DOHH2 (cell line): ENCODE measurements around the gene SCO1.

Experiments used
- H3F3A ChIP-seq: fragments of 200-600 bp; sonication (generic), shearing (Covaris generic); 2 replicates; pipeline ENCODE4 v1.6.0; 2016; ENCODE audit warnings: antibody characterized with exemption, mild to moderate bottlenecking; ENCODE audit not compliant: control insufficient read depth, insufficient read depth
- H3K27ac ChIP-seq: fragments of 200-600 bp; sonication (generic); 2 replicates; pipeline ENCODE4 v1.5.1; 2014; ENCODE audit warnings: low read depth, mild to moderate bottlenecking, low read length, moderate library complexity
- H3K27me3 ChIP-seq: fragments of 200-600 bp; sonication (generic); 2 replicates; pipeline ENCODE4 v1.6.1; 2014; ENCODE audit warnings: mild to moderate bottlenecking, low read length, mixed read lengths; ENCODE audit not compliant: control insufficient read depth
- H3K36me3 ChIP-seq: fragments of 200-600 bp; sonication (generic); 2 replicates; pipeline ENCODE4 v1.6.1; 2014; ENCODE audit warnings: mild to moderate bottlenecking, low read length, moderate library complexity, mixed read lengths; ENCODE audit not compliant: control insufficient read depth
- H3K4me1 ChIP-seq: fragments of 200-600 bp; sonication (generic); 2 replicates; pipeline ENCODE4 v1.6.1; 2014; ENCODE audit warnings: mild to moderate bottlenecking, low read length, mixed read lengths; ENCODE audit not compliant: control insufficient read depth
- H3K4me2 ChIP-seq: fragments of 200-600 bp; sonication (generic); 2 replicates; pipeline ENCODE4 v1.6.0; 2014; ENCODE audit warnings: mild to moderate bottlenecking, low read length, moderate library complexity
- H3K4me3 ChIP-seq: fragments of 200-600 bp; sonication (generic); 2 replicates; pipeline ENCODE4 v1.5.1; 2014; ENCODE audit warnings: mild to moderate bottlenecking, low read length, mixed read lengths
- H3K79me2 ChIP-seq: fragments of 200-600 bp; sonication (generic); 2 replicates; pipeline ENCODE4 v1.6.1; 2014; ENCODE audit warnings: mild to moderate bottlenecking, low read length, mixed read lengths; ENCODE audit not compliant: control insufficient read depth
- H3K9me2 ChIP-seq: fragments of 200-600 bp; sonication (generic); replicated peaks from 2 replicates; pipeline ENCODE4 v1.6.1; 2014; ENCODE audit warnings: mild to moderate bottlenecking, low read length, mixed read lengths; ENCODE audit not compliant: control insufficient read depth
- H3K9me3 ChIP-seq: fragments of 200-600 bp; sonication (generic); 2 replicates; pipeline ENCODE4 v1.6.1; 2014; ENCODE audit warnings: antibody characterized with exemption, low read length, mixed read lengths; ENCODE audit not compliant: control insufficient read depth, insufficient read depth
- H4K20me1 ChIP-seq: fragments of 200-600 bp; sonication (generic); 2 replicates; pipeline ENCODE4 v1.6.0; 2014; ENCODE audit warnings: low read depth, mild to moderate bottlenecking, antibody characterized with exemption, low read length, moderate library complexity; ENCODE audit not compliant: control insufficient read depth, insufficient read depth
- EZH2phosphoT487 ChIP-seq: fragments of 200-600 bp; sonication (generic); IDR thresholded peaks from 2 replicates; pipeline ENCODE4 v1.6.1; 2017; ENCODE audit warnings: borderline replicate concordance, mild to moderate bottlenecking, antibody characterized with exemption, low read length, moderate library complexity, mixed read lengths
- TF ChIP-seq, protein P1 (sequence below): fragments of 200-600 bp; sonication (generic); IDR thresholded peaks from one replicate; pipeline ENCODE4 v1.5.1; 2014; ENCODE audit warnings: antibody characterized with exemption, mild to moderate bottlenecking, low read depth, low read length; ENCODE audit not compliant: poor library complexity, severe bottlenecking

Gene SCO1

DNA sequence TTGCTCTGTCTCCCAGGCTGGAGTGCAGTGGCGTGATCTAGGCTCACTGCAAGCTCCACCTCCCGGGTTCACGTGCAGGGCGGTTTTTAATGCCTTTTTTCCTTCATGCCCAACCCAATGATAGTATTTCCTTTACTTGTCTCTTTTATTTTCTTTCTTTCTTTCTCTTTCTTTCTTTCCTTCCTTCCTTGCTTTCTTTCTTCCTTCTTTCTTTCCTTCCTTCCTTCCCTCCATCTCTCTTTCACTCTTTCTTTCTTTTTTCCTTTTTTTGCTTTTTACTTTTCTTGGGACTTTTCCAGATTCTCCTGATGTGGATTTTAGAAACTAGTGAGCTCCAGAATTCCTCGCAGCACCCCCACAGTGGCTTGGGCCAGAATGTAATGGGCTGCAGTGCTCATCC, 43.3 kb downstream of the SCO1 start:
- Histone ChIP-seq H3K9me2 (no peaks in the 10 kb centered on the region), H3K79me2 (no peaks in the 10 kb centered on the region), H3K4me1 (no peaks in the 10 kb centered on the region), H3K36me3 (no peaks in the 10 kb centered on the region), H3K9me3 (no peaks in the 10 kb centered on the region), H3F3A (no peaks in the 10 kb centered on the region), H3K4me3 (no peak overlapping the region), H3K27me3 (no peaks in the 10 kb centered on the region), H3K4me2 (no peak overlapping the region), H3K27ac (no peak overlapping the region), H4K20me1 (no peaks in the 10 kb centered on the region)
- TF ChIP-seq, protein P1, sequence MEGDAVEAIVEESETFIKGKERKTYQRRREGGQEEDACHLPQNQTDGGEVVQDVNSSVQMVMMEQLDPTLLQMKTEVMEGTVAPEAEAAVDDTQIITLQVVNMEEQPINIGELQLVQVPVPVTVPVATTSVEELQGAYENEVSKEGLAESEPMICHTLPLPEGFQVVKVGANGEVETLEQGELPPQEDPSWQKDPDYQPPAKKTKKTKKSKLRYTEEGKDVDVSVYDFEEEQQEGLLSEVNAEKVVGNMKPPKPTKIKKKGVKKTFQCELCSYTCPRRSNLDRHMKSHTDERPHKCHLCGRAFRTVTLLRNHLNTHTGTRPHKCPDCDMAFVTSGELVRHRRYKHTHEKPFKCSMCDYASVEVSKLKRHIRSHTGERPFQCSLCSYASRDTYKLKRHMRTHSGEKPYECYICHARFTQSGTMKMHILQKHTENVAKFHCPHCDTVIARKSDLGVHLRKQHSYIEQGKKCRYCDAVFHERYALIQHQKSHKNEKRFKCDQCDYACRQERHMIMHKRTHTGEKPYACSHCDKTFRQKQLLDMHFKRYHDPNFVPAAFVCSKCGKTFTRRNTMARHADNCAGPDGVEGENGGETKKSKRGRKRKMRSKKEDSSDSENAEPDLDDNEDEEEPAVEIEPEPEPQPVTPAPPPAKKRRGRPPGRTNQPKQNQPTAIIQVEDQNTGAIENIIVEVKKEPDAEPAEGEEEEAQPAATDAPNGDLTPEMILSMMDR = no peak
- TF ChIP-seq EZH2phosphoT487 = no peak

- no peaks in the 10 kb centered on the region for H3K79me2 ChIP-seq
- TF ChIP-seq, protein P1 = no peak
- no peak for TF ChIP-seq EZH2phosphoT487
- no peaks in the 10 kb centered on the region for H3F3A ChIP-seq
- H3K4me1 ChIP-seq = no peaks in the 10 kb centered on the region
- H3K9me3 ChIP-seq = no peaks in the 10 kb centered on the region
- H3K27ac ChIP-seq = no peak overlapping the region
- H3K4me2 ChIP-seq = no peak overlapping the region
- no peak overlapping the region for H3K4me3 ChIP-seq
- no peaks in the 10 kb centered on the region for H3K36me3 ChIP-seq
- no peaks in the 10 kb centered on the region for H3K9me2 ChIP-seq
- no peaks in the 10 kb centered on the region for H3K27me3 ChIP-seq
- H4K20me1 ChIP-seq = no peaks in the 10 kb centered on the region
These were observed 44.2 kb downstream of the SCO1 start for GRCh38 chr17:10652984-10653659.

DNA sequence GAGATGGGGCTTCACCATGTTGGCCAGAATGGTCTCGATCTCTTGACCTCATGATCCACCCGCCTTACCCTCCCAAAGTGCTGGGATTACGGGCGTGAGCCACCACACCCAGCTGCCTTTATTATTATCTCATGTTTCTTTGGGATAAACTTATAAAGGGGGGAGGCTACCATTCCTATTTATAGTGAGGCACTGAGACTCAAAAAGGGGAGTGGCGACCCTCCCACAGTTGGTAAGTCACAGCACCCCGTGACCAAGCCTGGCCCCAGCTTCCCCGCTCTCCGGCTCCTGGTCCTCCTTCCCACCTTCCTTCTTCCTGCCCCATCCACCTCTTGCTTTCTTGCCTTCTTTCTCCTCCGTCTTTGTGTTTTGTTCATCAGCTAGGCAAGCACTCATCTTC, 45.4 kb downstream of the SCO1 start:
- Histone ChIP-seq H3K27me3 (no peaks in the 10 kb centered on the region), H3K9me3 (no peaks in the 10 kb centered on the region), H3K9me2 (no peaks in the 10 kb centered on the region)

More for the DNA sequence above, 45.4 kb downstream of the SCO1 start:
- H3K79me2 ChIP-seq = no peaks in the 10 kb centered on the region
- no peak overlapping the region for H3K4me2 ChIP-seq
- no peaks in the 10 kb centered on the region for H3K36me3 ChIP-seq
- no peaks in the 10 kb centered on the region for H4K20me1 ChIP-seq
- H3K27ac ChIP-seq = no peak overlapping the region
- TF ChIP-seq, protein P1 = no peak
- no peak for TF ChIP-seq EZH2phosphoT487
- no peaks in the 10 kb centered on the region for H3F3A ChIP-seq
- H3K4me1 ChIP-seq = no peaks in the 10 kb centered on the region
- H3K4me3 ChIP-seq = no peak overlapping the region
